RWPE2 (cell line): ENCODE measurements around the gene MRGPRX2.
A peak's percentile ranks its signal among the peaks of the same experiment; 100 is the strongest.

Experiments used
- ATAC-seq: fragments of 200-7000 bp; cut with Tn5 transposase; 3 replicates; pipeline ENCODE4 v1.9.1; 2021; ENCODE audit warnings: low read depth
- DNase-seq: peaks from one replicate; pipeline ENCODE4 v3.0.0-alpha.2; 2020; ENCODE audit warnings: low spot score
- H3K27ac ChIP-seq: fragments of 450-650 bp; 2 replicates; pipeline ENCODE4 v1.5.1; 2017; ENCODE audit warnings: mild to moderate bottlenecking; ENCODE audit not compliant: poor library complexity, severe bottlenecking
- H3K27me3 ChIP-seq: fragments of 250-450 bp; sonication (Bioruptor Pico); 2 replicates; pipeline ENCODE4 v1.5.1; 2021; ENCODE audit warnings: mild to moderate bottlenecking, moderate library complexity; ENCODE audit not compliant: insufficient read depth, poor library complexity, severe bottlenecking
- H3K36me3 ChIP-seq: fragments of 250-450 bp; sonication (Bioruptor Pico); 2 replicates; pipeline ENCODE4 v1.5.1; 2020; ENCODE audit warnings: low read depth, mild to moderate bottlenecking, moderate library complexity
- H3K4me1 ChIP-seq: fragments of 250-450 bp; sonication (Bioruptor Pico); 2 replicates; pipeline ENCODE4 v1.5.1; 2021; ENCODE audit warnings: mild to moderate bottlenecking, moderate library complexity; ENCODE audit not compliant: insufficient read depth, poor library complexity, severe bottlenecking
- H3K4me3 ChIP-seq: fragments of 250-450 bp; sonication (Bioruptor Pico); 2 replicates; pipeline ENCODE4 v1.5.1; 2021; ENCODE audit warnings: mild to moderate bottlenecking, moderate library complexity; ENCODE audit not compliant: severe bottlenecking
- H3K9me3 ChIP-seq: fragments of 250-450 bp; sonication (Bioruptor Pico); 2 replicates; pipeline ENCODE4 v1.5.1; 2021; ENCODE audit warnings: mild to moderate bottlenecking, moderate library complexity; ENCODE audit not compliant: severe bottlenecking
- CTCF ChIP-seq: fragments of 450-650 bp; IDR thresholded peaks from one replicate; pipeline ENCODE4 v1.5.1; 2017; ENCODE audit warnings: mild to moderate bottlenecking, moderate library complexity; ENCODE audit not compliant: poor library complexity, severe bottlenecking

Gene MRGPRX2

DNA sequence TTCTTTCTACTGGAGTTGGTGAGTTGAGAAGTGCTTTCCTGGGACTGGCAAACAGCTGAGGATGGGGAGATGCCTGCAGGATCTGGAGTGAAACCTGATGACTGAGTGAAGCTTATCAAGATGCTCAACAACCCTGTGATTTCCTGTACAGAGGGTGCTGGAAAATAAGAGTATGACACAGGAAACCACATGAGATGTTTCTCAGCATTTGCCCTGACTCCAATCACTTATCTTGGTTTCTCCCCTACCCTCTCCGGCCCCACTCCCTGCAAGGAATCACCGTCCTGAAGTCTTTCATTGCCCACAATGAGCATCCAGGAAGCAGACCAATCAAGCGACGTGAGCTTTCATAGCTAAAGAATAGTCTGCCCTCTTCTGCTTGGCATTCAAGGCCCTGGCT, at the start of gene MRGPRX2:
Gene MRGPRX2, minus strand, starts transcription at position 89 of the 400 bp plus-strand sequence. CDS start 4,315 bp downstream, outside the sequence.
- no peaks in the 10 kb centered on the region for H3K9me3 ChIP-seq
- no peak within 1 kb of the TSS for H3K27ac ChIP-seq
- no peak for TF ChIP-seq CTCF
- no peaks in the 10 kb centered on the region for H3K4me1 ChIP-seq
- DNase-seq (no peak), ATAC-seq (no peak)
- peaks cover 8% of the 10 kb centered on the region for H3K27me3 ChIP-seq
- no peak within 1 kb of the TSS for H3K4me3 ChIP-seq
- H3K36me3 ChIP-seq, result no peaks in the 10 kb centered on the region

- Histone ChIP-seq H3K4me3 (no peak overlapping the region), H3K36me3 (no peaks in the 10 kb centered on the region), H3K9me3 (no peaks in the 10 kb centered on the region), H3K27ac (no peak overlapping the region), H3K4me1 (no peaks in the 10 kb centered on the region), H3K27me3 (no peaks in the 10 kb centered on the region)
- ATAC-seq (no peak), DNase-seq (no peak)
- TF ChIP-seq CTCF, result peak; percentile 13
Measured at GRCh38 chr11:19110295-19110694, 49.8 kb upstream of the MRGPRX2 start.

GRCh38 chr11:19107125-19107524, 46.6 kb upstream of the MRGPRX2 start:
- DNase-seq, result no peak
- no peak overlapping the region for H3K4me3 ChIP-seq
- no peaks in the 10 kb centered on the region for H3K27me3 ChIP-seq
- no peak overlapping the region for H3K27ac ChIP-seq
- H3K4me1 ChIP-seq, result peaks cover 5% of the 10 kb centered on the region
- no peaks in the 10 kb centered on the region for H3K9me3 ChIP-seq
- no peak for TF ChIP-seq CTCF
- no peaks in the 10 kb centered on the region for H3K36me3 ChIP-seq
- ATAC-seq, result no peak

DNA sequence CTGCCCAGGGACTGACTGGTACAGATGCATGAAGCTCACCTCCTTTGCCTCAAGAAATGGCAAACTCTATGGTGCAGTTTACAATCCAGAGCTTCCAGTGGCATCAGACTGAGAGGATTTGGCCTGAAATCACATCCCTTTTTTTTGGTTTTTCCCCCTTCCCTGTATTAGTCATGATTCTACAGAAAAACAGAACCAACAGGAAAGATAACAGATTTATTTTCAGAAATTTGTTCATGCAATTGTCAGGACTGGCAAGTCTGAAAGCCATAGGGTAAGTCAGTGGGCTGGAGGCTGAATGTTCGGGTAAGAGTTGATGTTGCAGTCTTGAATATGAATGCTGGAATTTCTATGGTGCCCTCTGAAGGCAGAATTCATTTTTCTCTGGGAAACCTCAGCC, 44.5 kb upstream of the MRGPRX2 start:
- DNase-seq (no peak), ATAC-seq (no peak)
- Histone ChIP-seq H3K9me3 (no peaks in the 10 kb centered on the region), H3K4me1 (peaks cover 5% of the 10 kb centered on the region), H3K4me3 (no peak overlapping the region), H3K27ac (no peak overlapping the region), H3K36me3 (no peaks in the 10 kb centered on the region), H3K27me3 (no peaks in the 10 kb centered on the region)
- no peak for TF ChIP-seq CTCF

GRCh38 chr11:19102521-19102900, 42.0 kb upstream of the MRGPRX2 start:
- no peaks in the 10 kb centered on the region for H3K9me3 ChIP-seq
- no peaks in the 10 kb centered on the region for H3K36me3 ChIP-seq
- ATAC-seq (no peak), DNase-seq (no peak)
- no peaks in the 10 kb centered on the region for H3K27me3 ChIP-seq
- H3K27ac ChIP-seq, result no peak overlapping the region
- no peak overlapping the region for H3K4me3 ChIP-seq
- peaks cover 5% of the 10 kb centered on the region for H3K4me1 ChIP-seq
- TF ChIP-seq CTCF, result no peak
